ENCODE measurements around the gene IL1RL2. TPM values are rescaled to one million over a fixed set of nuclear protein-coding genes. Genes with fewer than 3 reads are reported as not detected.

IL1RL2 gene
- total RNA-seq, 2 donors from 2014 or later: 1.1 to 1.2 TPM

DNA sequence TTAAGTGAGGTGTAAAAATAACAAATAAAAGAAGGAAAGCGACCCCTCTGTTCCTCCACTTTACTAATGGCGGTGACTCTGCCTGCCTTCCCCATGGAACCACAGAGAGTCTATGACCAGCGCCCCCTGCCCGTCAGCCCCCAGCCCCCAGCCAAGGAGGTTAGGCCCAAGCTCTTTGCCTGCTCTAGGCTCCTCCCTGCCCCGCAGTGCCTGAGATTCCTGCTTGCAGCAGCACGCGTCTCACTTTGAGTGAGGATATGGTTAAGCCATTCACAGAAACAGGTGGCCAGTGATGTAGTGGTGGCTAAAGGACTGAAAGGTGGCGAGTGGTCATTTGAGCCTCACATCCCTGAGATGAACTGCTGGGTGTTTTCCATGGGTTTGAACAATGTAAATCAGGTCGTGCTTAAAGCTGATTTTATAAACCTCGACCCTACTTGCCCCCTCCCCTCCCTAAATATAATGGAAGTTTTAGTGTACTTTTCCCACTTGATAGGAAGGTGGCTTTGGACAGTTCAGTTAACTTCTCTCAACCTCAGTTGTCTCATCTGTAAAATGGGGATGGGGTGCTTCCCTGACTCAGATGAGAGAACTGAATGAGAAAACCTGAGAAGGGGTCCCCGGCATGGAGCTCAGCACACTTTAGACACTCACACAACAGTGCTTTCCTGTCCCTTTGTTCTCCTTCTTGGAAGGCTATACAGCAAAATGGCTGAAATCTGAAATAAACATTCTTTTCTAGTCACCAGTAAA is 46.5 kb downstream of the IL1RL2 start:
- intact Hi-C loops (cut with DNase I, micrococcal nuclease): no loop called here
- ATAC-seq (no peak), DNase-seq (no peak)

DNA sequence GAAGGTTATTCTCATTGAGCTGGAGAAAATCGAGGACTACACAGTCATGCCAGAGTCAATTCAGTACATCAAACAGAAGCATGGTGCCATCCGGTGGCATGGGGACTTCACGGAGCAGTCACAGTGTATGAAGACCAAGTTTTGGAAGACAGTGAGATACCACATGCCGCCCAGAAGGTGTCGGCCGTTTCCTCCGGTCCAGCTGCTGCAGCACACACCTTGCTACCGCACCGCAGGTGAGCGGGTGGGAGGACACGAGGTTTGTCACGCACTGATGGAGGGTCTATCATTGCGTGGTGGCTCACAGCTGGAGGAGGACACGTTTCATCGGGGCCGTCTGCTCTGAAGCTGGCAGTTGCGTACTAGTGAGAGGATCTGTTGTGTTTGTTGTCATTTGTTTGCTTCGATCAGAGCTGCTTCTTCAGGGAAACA is 48.2 kb downstream of the IL1RL2 start:
- ATAC-seq (peak; percentile 23), DNase-seq (no peak)
- intact Hi-C loops (cut with DNase I, micrococcal nuclease): no loop called here

DNA sequence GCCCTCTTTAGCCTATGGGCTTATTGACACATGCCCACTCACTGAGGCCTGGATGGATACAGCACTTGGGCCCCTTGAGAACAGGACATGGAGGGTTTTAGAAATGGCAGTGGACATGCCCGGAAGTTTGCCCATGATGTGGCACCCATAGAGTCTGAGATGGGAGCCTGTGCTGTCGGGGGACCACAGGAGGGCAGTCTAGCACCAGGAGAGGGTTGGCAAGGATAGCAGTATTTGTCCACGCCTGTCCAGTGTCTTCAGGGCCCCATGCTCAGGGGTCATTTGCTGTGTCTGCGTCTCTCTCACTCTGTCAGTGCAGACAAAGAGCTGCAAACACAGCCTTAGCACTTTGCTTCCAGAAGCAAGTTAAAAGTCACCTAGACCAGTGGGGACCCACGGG is 48.7 kb downstream of the IL1RL2 start:
- DNase-seq (no peak), ATAC-seq (peak; percentile 45)
- intact Hi-C loops (cut with DNase I, micrococcal nuclease): no loop called here

DNA sequence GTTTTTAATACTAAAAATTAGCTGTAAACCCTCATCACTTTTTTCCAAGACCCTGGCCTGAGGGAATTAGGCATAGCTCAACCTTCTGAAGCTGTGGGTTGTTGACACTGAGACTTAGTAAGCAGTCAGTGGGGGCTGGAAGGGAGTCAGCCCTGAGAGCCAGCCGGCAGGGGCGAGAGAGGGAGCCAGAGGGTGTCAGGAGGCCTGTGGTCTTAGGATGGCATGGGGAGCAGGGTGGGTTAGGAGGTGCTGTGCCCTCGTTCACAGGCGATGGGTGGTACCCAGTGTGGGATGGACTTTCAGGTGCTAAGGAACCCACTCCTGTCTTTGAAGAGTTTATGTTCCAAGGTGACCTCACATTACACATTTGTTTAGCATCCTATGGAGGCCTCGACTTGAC is 49.3 kb downstream of the IL1RL2 start:
- intact Hi-C loops (cut with DNase I, micrococcal nuclease): no loop called here
- DNase-seq: no peak
- no peak for ATAC-seq

DNA sequence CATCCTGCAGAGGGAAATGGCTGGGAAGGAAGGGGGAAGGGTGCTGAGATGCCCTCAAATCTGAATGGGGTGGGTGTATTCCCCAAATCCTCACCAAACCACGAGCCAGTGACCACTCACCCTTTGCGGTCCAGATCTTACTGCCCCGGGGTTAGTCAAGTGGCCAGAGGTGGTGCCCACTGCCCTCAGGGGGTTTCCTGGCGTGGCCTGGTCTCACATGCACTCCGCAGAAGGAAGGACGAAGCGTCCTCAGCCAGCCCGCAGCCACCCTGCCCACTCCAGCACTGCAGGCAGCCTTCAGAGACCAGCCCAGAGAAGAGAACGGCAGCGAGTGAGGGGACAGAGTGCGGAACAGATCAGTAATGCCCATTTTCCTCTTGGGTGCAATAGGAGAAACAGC is 50.4 kb downstream of the IL1RL2 start:
- intact Hi-C loops (cut with DNase I, micrococcal nuclease): no loop called here
- ATAC-seq (no peak), DNase-seq (no peak)

DNA sequence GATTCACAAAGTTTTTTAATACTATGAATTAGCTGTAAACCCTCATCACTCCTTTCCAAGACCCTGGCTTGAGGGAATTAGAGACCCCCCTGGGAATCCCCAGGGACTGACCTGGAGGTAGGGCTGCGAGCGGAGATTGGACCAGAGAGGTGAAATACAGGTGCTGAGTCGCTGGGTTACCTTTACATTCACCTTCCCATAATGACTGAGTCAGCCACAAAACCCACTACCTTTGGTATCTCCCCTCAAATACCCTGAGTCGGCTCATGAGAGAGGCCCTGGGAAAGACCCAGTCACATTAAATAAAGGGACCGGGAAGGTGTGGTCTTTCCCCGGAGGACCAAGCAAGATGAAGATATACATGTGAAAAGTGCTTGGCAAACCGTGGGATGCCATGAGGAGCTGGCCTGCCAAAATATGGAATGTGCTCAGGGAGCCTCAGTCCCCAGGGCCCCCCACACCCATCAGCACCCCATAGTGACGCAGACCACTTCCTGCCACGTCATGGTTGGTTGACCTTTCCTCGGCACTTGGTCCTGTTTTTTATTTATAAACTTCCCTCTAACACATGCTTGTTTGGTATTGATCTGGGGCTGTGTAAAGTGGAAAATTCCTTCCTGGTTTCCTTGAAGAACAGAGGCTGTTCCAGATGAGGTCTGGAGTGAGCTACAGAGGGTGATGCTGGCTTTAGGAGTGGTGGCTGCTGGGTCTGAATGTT is 51.4 kb downstream of the IL1RL2 start:
- DNase-seq (no peak), ATAC-seq (no peak)
- intact Hi-C loops (cut with DNase I, micrococcal nuclease): no loop called here

DNA sequence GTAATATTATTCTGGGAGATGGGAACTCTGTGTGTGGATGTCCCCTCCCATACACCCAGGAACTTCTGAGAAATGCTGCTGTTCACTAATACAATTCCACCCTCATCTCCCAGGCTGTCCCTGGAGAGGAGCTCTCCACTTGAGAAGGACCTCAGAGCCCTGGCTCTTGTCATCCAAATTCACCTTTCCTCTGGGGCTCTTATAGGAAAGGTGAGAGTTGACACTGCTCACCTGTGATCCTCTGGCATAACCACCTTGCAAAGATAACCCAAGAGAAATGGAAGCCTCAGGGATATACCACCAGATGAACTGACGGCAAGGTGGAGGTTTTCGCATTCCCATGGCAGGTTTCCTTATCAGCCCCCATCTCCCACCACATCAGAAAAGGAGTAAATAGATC is 52.0 kb downstream of the IL1RL2 start:
- DNase-seq: no peak
- no peak for ATAC-seq
- intact Hi-C loops (cut with DNase I, micrococcal nuclease): no loop called here

DNA sequence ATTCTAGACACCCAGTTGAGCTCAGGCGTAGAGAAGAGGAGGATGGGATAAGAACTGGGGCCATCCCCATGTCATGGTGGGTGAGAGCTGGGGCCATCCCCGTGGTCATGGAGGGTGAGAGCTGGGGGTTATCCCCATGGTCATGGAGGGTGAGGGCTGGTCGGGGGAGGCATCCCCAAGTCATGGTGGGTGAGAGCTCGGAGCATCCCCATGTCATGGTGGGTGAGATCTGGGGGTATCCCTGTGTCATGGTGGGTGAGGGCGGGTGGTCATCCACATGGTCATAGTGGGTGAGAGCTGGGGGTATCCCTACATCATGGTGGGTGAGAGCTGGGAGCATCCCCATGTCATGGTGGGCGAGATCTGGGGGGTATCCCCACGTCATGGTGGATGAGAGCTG is 52.5 kb downstream of the IL1RL2 start:
- ATAC-seq: no peak
- DNase-seq: no peak
- intact Hi-C loops (cut with DNase I, micrococcal nuclease): no loop called here

DNA sequence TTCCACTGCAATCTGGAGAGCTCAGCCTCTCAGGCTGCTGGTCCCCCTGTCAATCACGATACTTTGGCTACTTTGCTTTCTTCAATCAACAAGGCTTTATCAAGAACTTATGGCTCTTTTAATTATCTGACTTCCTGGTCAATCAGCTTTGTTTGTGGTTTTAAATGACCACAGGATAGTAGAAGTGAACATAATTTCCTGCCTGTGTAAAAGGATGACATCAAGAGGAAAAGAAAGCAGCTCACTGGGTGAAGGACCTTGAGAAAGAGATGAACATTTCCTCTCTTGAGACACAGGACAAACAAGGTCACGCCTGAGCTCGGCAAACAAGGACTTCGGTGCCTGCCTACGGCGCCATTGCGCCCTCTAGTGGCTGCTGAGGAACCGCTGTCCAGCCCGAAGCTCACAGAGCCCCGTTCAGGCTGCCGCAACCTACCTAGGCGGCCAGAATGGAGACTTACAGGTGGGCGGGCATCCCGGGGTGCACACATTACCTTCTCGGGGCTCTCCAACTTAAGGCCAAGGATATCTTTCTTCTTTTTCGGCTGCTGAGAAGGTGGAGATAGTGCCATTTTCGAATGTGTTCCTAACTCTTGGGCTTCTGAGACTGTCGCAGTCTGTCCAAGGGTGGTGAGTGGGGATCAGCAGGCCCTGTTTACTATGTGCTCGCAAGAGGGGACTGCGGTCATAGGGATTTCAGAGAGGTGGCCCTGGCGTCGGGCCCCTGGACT is 54.0 kb downstream of the IL1RL2 start:
- ATAC-seq: peak; percentile 97
- DNase-seq: peak; percentile 89 to 95
- intact Hi-C loops (cut with DNase I, micrococcal nuclease): loop anchor here (5.0 to 10.0 kb wide), 4 partner anchors 54 to 356 kb away; partner anchors contain the start of gene IL1RL2 (in 1 of the 2)

DNA sequence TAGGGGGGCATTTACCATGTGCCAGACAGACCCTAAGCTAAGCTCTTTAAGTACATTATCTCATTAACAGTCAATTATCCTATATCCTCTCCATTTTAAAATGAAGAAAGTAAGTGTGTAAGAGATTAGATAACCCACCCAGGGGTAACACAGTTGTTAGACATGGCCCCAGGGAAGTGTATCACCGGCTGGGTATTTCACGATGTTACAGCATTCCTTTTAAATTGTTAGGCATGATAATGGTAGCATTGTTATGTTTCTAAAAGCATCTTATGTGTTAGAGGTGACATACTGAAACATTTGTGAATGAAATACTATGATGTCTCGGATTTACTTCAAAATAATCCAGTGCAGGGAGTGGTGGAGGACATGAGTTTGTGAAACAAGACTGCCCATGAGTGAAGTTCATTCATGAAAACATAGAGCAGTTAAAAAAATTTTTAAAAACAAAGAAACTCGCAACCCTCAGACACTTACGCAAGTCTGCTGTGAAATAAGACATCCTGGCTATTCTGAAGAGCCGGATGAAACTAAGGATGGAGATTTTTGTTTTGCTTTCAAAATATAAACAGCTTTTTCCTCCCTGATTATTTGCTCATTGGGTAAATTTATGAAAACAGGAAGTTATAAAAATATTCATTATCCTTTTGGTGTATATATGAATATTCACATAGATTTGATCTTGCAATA is 54.9 kb downstream of the IL1RL2 start:
- intact Hi-C loops (cut with DNase I, micrococcal nuclease): loop anchor here (5.0 to 10.0 kb wide), 4 partner anchors 54 to 357 kb away; partner anchors contain the start of gene IL1RL2 (in 1 of the 2)
- ATAC-seq (no peak), DNase-seq (no peak)

DNA sequence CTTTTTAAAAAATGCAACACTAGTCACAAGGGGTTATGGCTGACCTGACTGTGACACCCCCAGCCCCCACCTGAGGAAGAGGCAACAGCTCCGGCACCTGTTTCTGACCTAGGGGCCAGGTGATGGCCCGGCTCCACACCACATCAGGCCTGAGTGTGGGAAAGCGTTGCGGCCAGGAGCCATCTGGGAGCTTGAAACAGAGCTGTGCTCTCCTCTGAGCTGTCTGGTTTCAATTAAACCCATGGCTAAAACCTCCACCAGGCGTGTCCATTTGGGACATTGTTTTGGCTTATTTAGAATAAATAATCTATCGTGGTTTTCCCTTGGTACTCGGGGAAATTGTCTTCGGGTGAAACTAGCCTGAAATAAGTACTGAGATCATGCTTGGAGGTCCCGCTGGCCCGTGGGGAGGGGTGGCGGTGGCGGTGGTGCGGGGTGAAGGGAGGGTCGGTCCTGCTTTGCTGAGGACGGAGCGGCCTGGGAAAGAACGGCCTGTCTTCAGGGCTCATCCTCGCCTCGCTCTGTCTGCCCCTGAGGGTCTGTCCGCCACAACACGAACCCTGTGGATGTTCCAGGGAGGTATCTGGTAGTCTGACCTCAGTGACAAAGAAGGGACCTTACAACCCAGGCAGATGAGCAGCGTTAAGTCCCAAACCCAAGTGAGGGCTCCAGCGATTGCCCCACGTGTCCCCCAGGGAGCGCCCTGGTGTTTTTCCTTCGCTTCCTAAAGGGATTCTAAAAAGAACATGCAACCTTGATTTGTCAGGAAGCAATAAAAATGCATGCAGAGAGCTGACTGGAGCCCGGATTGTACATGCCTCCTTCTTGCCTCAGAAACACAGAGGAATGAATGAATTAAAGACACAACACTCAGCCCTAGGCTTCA is 58.7 kb downstream of the IL1RL2 start:
- ATAC-seq: no peak

DNA sequence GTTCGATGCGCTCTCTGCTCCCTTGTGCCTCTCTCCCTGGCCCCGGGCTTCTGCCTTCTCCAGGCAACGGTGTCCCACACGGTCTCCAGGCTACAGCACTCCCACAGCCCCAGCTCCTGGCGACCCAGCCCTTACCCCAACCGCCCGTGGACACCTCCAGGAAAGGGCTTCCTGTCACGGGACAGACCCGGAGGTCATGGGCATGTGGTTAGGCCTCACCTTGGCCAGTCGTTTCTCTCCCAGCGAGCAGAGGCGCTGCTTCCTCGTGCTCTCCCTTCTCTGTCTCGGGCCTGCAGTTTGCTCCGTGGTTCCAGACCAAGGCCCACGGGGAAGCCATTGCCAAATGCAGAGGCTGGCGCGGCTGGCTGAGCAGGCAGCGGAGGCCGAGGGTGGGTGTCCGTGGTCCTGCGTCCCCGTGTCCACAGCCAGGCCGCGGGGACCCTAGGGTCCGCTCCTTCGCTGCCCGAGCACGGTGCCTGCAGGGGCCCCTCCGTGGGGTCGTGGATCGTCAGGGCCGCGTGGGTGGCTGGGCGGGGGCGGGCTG is 63.5 kb downstream of the IL1RL2 start:
- intact Hi-C loops (cut with DNase I, micrococcal nuclease): loop anchor here in 1 of 2 donors (10.0 kb wide), 1 partner anchor 104 kb away; the partner anchor contains the start of gene IL18R1
- ATAC-seq: no peak
- DNase-seq: no peak

More for the DNA sequence above, 58.7 kb downstream of the IL1RL2 start:
- intact Hi-C loops (cut with DNase I, micrococcal nuclease): loop anchor here (10.0 kb wide), 2 partner anchors 221 to 361 kb away; no protein-coding TSS in a partner anchor
- no peak for DNase-seq

DNA sequence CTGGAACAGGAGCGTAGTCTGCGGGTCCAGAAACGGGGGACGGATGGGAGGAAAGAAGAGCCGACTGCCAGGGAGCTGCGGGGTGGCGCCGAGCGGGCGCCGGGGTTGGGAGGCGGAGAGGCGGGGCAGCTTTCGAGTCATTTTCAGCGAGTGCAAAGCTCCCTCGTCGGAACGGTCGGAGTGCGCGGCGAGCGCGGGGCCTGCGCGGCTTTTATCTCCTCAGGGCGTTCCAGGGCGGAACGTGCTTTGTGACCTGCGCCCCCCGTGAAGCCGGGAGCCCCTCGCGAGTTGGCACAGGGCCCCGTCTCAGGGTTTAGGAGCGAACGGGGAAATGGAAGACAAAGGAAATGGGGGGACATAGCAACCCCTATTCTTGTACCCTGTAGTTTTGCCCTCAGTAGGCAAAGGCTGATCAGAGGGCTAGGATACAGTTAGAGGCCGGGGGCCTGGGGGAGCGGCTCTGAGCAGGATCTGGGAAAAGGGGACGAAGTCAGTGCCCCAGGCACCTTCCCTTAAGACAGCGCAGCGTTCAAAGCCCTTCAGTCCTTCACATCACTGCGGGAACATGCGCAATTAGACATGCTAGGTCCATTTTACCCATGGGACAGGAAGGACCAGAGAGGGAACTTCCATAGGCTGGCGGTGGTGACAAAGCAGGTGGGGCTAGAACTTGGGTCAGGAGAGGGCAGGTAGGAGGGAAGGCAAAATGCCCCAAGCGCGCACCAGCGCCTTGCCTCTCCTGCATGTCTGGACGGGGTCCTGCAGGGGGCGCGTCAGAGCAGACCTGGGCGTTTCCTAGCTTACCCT is 64.4 kb downstream of the IL1RL2 start:
- peak; percentile 89 for ATAC-seq
- intact Hi-C loops (cut with DNase I, micrococcal nuclease): loop anchor here in 1 of 2 donors (10.0 kb wide), 1 partner anchor 104 kb away; the partner anchor contains the start of gene IL18R1
- peak; percentile 56 to 70 for DNase-seq

DNA sequence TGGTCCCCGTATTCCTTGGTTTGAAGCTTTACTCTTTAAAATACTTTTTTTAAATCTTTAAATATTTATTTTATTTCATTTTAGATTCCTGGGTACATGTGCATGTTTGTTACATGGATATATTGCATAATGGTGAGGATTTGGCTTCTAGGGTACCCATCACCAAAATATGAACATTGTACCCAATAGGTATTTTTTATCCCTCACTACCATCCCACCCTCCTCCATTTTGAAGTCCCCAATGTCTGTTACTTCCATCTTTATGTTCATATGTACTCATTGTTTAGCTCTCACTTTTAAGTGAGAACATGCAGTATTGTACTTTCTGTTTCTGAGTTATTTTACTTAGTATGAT is 65.0 kb downstream of the IL1RL2 start:
- DNase-seq: no peak
- intact Hi-C loops (cut with DNase I, micrococcal nuclease): loop anchor here in 1 of 2 donors (10.0 kb wide), 1 partner anchor 103 kb away; the partner anchor contains the start of gene IL18R1
- no peak for ATAC-seq

DNA sequence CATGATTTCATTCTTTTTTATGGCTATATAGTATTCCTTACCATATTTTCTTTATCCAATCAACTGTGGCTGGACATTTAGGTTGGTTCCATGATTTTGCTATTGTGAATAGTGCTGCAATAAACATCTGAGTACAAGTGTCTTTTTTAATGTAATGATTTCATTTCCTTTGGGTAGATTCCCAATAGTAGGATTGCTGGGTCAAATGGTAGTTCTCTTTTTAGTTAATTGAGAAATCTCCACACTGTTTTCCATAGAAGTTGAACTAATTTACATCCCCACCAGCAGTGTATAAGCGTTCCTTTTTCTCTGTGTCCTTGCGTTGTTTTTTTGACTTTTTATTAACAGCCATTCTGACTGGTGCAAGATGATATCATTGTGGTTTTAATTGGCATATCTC is 65.4 kb downstream of the IL1RL2 start:
- ATAC-seq (no peak), DNase-seq (no peak)
- intact Hi-C loops (cut with DNase I, micrococcal nuclease): loop anchor here in 1 of 2 donors (10.0 kb wide), 1 partner anchor 103 kb away; the partner anchor contains the start of gene IL18R1

DNA sequence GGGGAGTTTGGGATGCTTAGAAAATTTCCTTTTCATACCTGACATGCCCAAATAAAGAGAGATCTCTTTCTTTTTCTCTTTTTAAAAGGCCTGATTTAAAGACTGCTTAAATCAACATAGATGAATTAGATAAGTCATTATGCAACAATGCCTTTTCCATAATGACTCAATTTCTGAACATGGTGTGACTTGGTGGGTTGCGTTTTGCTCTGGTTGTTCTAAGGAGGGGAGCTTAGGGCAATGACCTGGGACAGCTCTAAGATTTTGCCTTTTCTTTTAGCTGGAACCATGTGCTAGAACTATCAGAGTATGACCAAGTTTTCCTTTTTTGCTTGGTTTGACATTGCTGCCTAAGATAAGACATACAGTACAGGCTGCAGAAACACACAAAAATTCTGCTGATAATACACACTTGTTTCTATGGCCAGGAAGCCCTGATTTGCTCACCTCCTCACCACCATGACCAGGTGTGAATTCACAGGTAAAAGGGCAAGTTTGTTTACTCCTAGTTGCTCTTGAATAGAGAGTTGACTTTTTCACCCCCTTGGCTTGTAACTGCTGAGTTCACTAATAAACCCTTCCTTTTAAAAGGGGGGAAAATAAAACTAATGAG is 66.4 kb downstream of the IL1RL2 start:
- intact Hi-C loops (cut with DNase I, micrococcal nuclease): loop anchor here in 1 of 2 donors (10.0 kb wide), 1 partner anchor 102 kb away; the partner anchor contains the start of gene IL18R1
- DNase-seq (no peak), ATAC-seq (no peak)
